Common myeloid progenitor, CD34-positive (primary cell): ENCODE results near the gene PNCK.

Source experiments
- CTCF ChIA-PET: fragments of 350-600 bp; sonication (Branson Sonifier 250); formaldehyde crosslinking; loops from one replicate; lab custom pipeline; 2021; ENCODE audit warnings: antibody characterized with exemption; lab: Charles Lee
- POLR2A ChIA-PET: fragments of 350-600 bp; sonication (Branson Sonifier 250); formaldehyde crosslinking; loops from one replicate; lab custom pipeline; 2021; ENCODE audit warnings: antibody characterized with exemption; lab: Charles Lee
- DNase-seq, 3 donors: peaks; one replicate each; pipeline versions ENCODE4 v3.0.0 to v3.0.0-alpha.2; 2013
- H3K27ac ChIP-seq, 2 experiments: 1 replicate in 1 of 2; 2 replicates in 1 of 2; pipeline ENCODE4 v1.7.0; 2013; ENCODE audit warnings: inconsistent platforms in 2 of 2, low read length in 2 of 2, mild to moderate bottlenecking in 2 of 2, low read depth in 1 of 2, moderate library complexity in 1 of 2; ENCODE audit not compliant: severe bottlenecking in 2 of 2, insufficient read depth in 1 of 2, poor library complexity in 1 of 2
- H3K27me3 ChIP-seq, 5 experiments: replicated peaks in 2 of 5; 1 replicate in 3 of 5; 2 replicates in 2 of 5; pipeline versions ENCODE4 v1.6.1 to v1.7.0; 2013; ENCODE audit warnings: low read length in 4 of 5, mild to moderate bottlenecking in 2 of 5, moderate library complexity in 2 of 5, inconsistent platforms in 1 of 5; ENCODE audit not compliant: insufficient read depth in 5 of 5, control insufficient read depth in 4 of 5
- H3K36me3 ChIP-seq, 4 experiments: 1 replicate in 2 of 4; 2 replicates in 2 of 4; pipeline versions ENCODE4 v1.6.1 to v1.7.0; 2013; ENCODE audit warnings: low read length in 3 of 4, control low read depth in 1 of 4, mild to moderate bottlenecking in 1 of 4; ENCODE audit not compliant: control insufficient read depth in 4 of 4, insufficient read depth in 4 of 4
- H3K4me1 ChIP-seq, 4 experiments: 1 replicate in 3 of 4; 2 replicates in 1 of 4; pipeline versions ENCODE4 v1.6.1 to v1.7.1; 2013; ENCODE audit warnings: low read length in 3 of 4, mild to moderate bottlenecking in 3 of 4, control low read depth in 1 of 4, inconsistent platforms in 1 of 4, moderate library complexity in 1 of 4; ENCODE audit not compliant: control insufficient read depth in 4 of 4, insufficient read depth in 4 of 4; ENCODE audit errors: control extremely low read depth in 1 of 4
- H3K4me3 ChIP-seq, 7 experiments: 1 replicate in 4 of 7; 2 replicates in 3 of 7; pipeline versions ENCODE4 v1.5.1 to v1.7.0; 2013; ENCODE audit warnings: mild to moderate bottlenecking in 7 of 7, low read length in 6 of 7, moderate library complexity in 6 of 7, inconsistent platforms in 2 of 7, low read depth in 2 of 7, control low read depth in 1 of 7; ENCODE audit not compliant: insufficient read depth in 4 of 7, control insufficient read depth in 1 of 7; ENCODE audit errors: extremely low read depth in 1 of 7
- H3K9me3 ChIP-seq, 5 experiments: 1 replicate in 4 of 5; 2 replicates in 1 of 5; pipeline versions ENCODE4 v1.6.1 to v1.7.1; 2013; ENCODE audit warnings: low read length in 4 of 5, mild to moderate bottlenecking in 2 of 5, inconsistent platforms in 1 of 5, low read depth in 1 of 5, moderate library complexity in 1 of 5; ENCODE audit not compliant: control insufficient read depth in 4 of 5, insufficient read depth in 2 of 5; ENCODE audit errors: control extremely low read depth in 1 of 5
- WGBS: methylation state at CpG from one replicate; pipeline ENCODE4 v1.1.5; 2013; ENCODE audit not compliant: insufficient coverage; 5-methylcytosine and 5-hydroxymethylcytosine counted together

Gene PNCK

GRCh38 chrX:153704021-153704526 lies 30.5 kb upstream of the PNCK start:
- Histone ChIP-seq H3K27me3 (peaks cover 0 to 22% (median 0%) of the 10 kb centered on the region in 5 experiments), H3K4me1 (peaks cover 0 to 4% (median 2%) of the 10 kb centered on the region in 4 experiments), H3K4me3 (no peak overlapping the region), H3K27ac (no peak overlapping the region), H3K9me3 (no peaks in the 10 kb centered on the region), H3K36me3 (peaks cover 0 to 59% (median 11%) of the 10 kb centered on the region in 4 experiments)
- CTCF ChIA-PET, result interaction anchor here (0.8 to 1.6 kb wide), 2 partner anchors 8 to 19 kb away, joined by 3 to 4 read pairs; no protein-coding TSS in a partner anchor
- POLR2A ChIA-PET, result no interaction called here
- 89% methylated on average over 13 of the region's 18 CpGs for WGBS
- DNase-seq, result no peak

- Histone ChIP-seq H3K27me3 (peaks cover 0 to 19% (median 0%) of the 10 kb centered on the region in 5 experiments), H3K36me3 (peaks cover 0 to 64% (median 11%) of the 10 kb centered on the region in 4 experiments), H3K27ac (no peak overlapping the region), H3K4me1 (no peaks in the 10 kb centered on the region), H3K4me3 (no peak overlapping the region), H3K9me3 (no peaks in the 10 kb centered on the region)
- no peak for DNase-seq
- CTCF ChIA-PET, result interaction anchor here (1.6 kb wide), 1 partner anchor 9 kb away, joined by 3 read pairs; no protein-coding TSS in a partner anchor
- POLR2A ChIA-PET, result no interaction called here
- 95% methylated on average over 15 of the region's 16 CpGs for WGBS
Observed at GRCh38 chrX:153703036-153703370, 29.4 kb upstream of the PNCK start.

DNA sequence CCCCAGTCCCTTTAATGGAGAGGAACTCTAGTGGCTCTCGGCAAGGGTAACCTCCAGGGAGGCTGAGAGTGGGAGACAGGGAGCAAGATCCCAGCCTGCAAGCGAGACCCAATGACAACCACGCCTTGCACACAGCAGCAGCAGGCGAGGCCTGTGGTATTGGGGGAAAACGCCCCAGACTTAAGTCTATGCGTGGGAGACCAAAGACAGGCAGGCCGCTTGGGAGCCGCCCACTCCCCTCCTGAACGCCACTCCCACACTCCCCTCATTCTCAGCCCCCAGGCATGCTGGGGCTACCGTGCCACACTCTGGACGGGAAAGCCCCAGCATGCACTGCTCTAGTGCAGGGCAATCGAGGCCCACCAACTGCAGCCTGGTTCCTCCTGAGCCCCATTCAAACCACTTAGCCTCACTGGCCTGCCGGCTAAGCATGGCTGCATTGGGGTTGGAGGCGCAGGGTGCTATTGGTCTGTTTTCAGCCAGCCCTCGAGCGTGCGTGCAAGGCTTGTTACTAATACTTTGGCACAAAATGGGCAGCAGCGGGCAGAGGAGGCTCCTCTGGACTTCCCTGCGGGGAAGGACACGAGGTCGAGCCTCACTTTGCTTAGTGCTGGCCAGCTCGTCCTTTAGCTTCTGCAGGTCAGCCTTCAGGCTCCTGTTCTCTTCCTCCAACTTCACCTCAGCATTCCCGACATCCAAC lies 28.9 kb upstream of the PNCK start:
- CTCF ChIA-PET, result interaction anchor here (1.6 kb wide), 1 partner anchor 10 kb away, joined by 3 read pairs; no protein-coding TSS in a partner anchor

GRCh38 chrX:153701706-153702105 lies 28.1 kb upstream of the PNCK start:
- Histone ChIP-seq H3K27ac (no peak overlapping the region), H3K4me3 (no peak overlapping the region), H3K36me3 (peaks cover 0 to 64% (median 11%) of the 10 kb centered on the region in 4 experiments), H3K4me1 (no peaks in the 10 kb centered on the region), H3K9me3 (no peaks in the 10 kb centered on the region), H3K27me3 (peaks cover 0 to 15% (median 0%) of the 10 kb centered on the region in 5 experiments)
- DNase-seq, result no peak
- ChIA-PET POLR2A (no interaction called here), CTCF (no interaction called here)
- WGBS, result 91% methylated on average over 7 of the region's 12 CpGs

More for the DNA sequence above, 28.9 kb upstream of the PNCK start:
- WGBS, result 90% methylated on average over 21 of the region's 23 CpGs
- no peak for DNase-seq
- Histone ChIP-seq H3K27me3 (peaks cover 0 to 18% (median 0%) of the 10 kb centered on the region in 5 experiments), H3K4me3 (no peak overlapping the region), H3K9me3 (no peaks in the 10 kb centered on the region), H3K4me1 (no peaks in the 10 kb centered on the region), H3K36me3 (peaks cover 0 to 62% (median 11%) of the 10 kb centered on the region in 4 experiments), H3K27ac (no peak overlapping the region)
- POLR2A ChIA-PET, result no interaction called here

DNA sequence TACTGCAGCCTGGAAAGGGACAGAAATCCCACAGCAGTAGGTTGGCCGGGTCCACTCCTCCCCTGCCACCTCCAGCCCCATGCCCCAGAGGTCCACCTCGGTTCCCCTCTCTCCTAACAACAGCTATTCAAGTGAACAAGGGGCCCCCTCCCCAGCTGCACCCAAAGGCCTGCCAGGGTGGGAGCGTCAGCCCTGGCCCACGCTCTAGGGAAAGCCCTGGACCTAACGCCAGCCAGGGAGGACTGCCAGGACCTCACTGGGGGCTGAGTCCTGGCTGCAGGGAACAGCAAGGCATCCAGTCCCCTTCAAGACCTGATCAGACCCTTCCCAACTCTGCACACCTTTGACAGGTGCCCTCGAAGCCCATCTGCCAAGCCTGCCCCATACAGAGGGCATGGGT lies 27.4 kb upstream of the PNCK start:
- Histone ChIP-seq H3K36me3 (peaks cover 0 to 60% (median 11%) of the 10 kb centered on the region in 4 experiments), H3K4me3 (no peak overlapping the region), H3K4me1 (no peaks in the 10 kb centered on the region), H3K27me3 (peaks cover 0 to 15% (median 0%) of the 10 kb centered on the region in 5 experiments), H3K27ac (no peak overlapping the region), H3K9me3 (no peaks in the 10 kb centered on the region)
- DNase-seq, result no peak
- ChIA-PET POLR2A (no interaction called here), CTCF (no interaction called here)
- 94% methylated on average over 3 of the region's 6 CpGs for WGBS

- H3K27ac ChIP-seq, result no peak overlapping the region
- H3K27me3 ChIP-seq, result peaks cover 0 to 15% (median 0%) of the 10 kb centered on the region in 5 experiments
- WGBS, result 77% methylated on average over 8 of the region's 15 CpGs
- no peaks in the 10 kb centered on the region for H3K4me1 ChIP-seq
- ChIA-PET CTCF (no interaction called here), POLR2A (no interaction called here)
- DNase-seq, result no peak
- no peak overlapping the region for H3K4me3 ChIP-seq
- peaks cover 0 to 58% (median 11%) of the 10 kb centered on the region in 4 experiments for H3K36me3 ChIP-seq
- no peaks in the 10 kb centered on the region for H3K9me3 ChIP-seq
Observed at GRCh38 chrX:153700376-153700945, 26.8 kb upstream of the PNCK start.
